Parathyroid adenoma (tissue), 2 donors: ENCODE measurements around the gene SERTAD2.

Source experiments
- H2AFZ ChIP-seq: fragments of 300-600 bp; sonication (generic); one replicate; pipeline ENCODE4 v1.7.0; 2017; ENCODE audit warnings: antibody characterized with exemption, mild to moderate bottlenecking
- H3K27ac ChIP-seq: fragments of 300-600 bp; sonication (generic); one replicate; pipeline ENCODE4 v1.7.0; 2017
- H3K27me3 ChIP-seq: fragments of 300-600 bp; sonication (generic); one replicate; pipeline ENCODE4 v1.7.0; 2017; ENCODE audit warnings: low read length; ENCODE audit not compliant: control insufficient read depth, insufficient read depth
- H3K36me3 ChIP-seq: fragments of 300-600 bp; sonication (generic); one replicate; pipeline ENCODE4 v1.7.0; 2017; ENCODE audit warnings: low read length; ENCODE audit not compliant: control insufficient read depth, insufficient read depth
- H3K4me1 ChIP-seq: fragments of 300-600 bp; sonication (generic); one replicate; pipeline ENCODE4 v1.7.0; 2017; ENCODE audit warnings: control low read depth
- H3K4me2 ChIP-seq: fragments of 300-600 bp; sonication (generic); one replicate; pipeline ENCODE4 v1.7.0; 2017; ENCODE audit warnings: low read length
- H3K4me3 ChIP-seq: fragments of 300-600 bp; sonication (generic); one replicate; pipeline ENCODE4 v1.7.0; 2017; ENCODE audit warnings: low read depth, low read length
- H3K79me2 ChIP-seq: fragments of 300-600 bp; sonication (generic); one replicate; pipeline ENCODE4 v1.7.0; 2017; ENCODE audit warnings: control low read depth
- H3K9ac ChIP-seq: fragments of 300-600 bp; sonication (generic); one replicate; pipeline ENCODE4 v1.7.0; 2017; ENCODE audit warnings: mild to moderate bottlenecking
- H3K9me3 ChIP-seq: fragments of 300-600 bp; sonication (generic); one replicate; pipeline ENCODE4 v1.7.0; 2017; ENCODE audit warnings: low read length; ENCODE audit not compliant: control insufficient read depth
- CTCF ChIP-seq: fragments of 300-600 bp; sonication (generic); IDR thresholded peaks from one replicate; pipeline ENCODE4 v1.7.0; 2017; ENCODE audit warnings: antibody characterized with exemption, mild to moderate bottlenecking
- donor health status: primary hyperparathyroidism.

The SERTAD2 gene

GRCh38 chr2:64637000-64637635 lies 16.6 kb downstream of the SERTAD2 start:
- Histone ChIP-seq H2AFZ (no peak overlapping the region), H3K36me3 (no peaks in the 10 kb centered on the region), H3K27me3 (no peaks in the 10 kb centered on the region), H3K4me1 (peaks cover 16% of the 10 kb centered on the region), H3K27ac (no peak overlapping the region), H3K79me2 (peaks cover 34% of the 10 kb centered on the region), H3K4me3 (no peak overlapping the region), H3K9ac (no peak overlapping the region), H3K9me3 (no peaks in the 10 kb centered on the region), H3K4me2 (no peak overlapping the region)
- no peak for TF ChIP-seq CTCF

- Histone ChIP-seq H3K4me3 (no peak overlapping the region), H3K79me2 (peaks cover 25% of the 10 kb centered on the region), H3K27me3 (no peaks in the 10 kb centered on the region), H3K9me3 (no peaks in the 10 kb centered on the region), H3K36me3 (no peaks in the 10 kb centered on the region), H3K4me2 (no peak overlapping the region), H3K4me1 (peaks cover 16% of the 10 kb centered on the region), H3K27ac (no peak overlapping the region), H3K9ac (no peak overlapping the region), H2AFZ (no peak overlapping the region)
- no peak for TF ChIP-seq CTCF
These were observed 17.5 kb downstream of the SERTAD2 start for GRCh38 chr2:64635976-64636911.

- no peak overlapping the region for H3K4me3 ChIP-seq
- no peak overlapping the region for H3K4me2 ChIP-seq
- H2AFZ ChIP-seq: no peak overlapping the region
- H3K4me1 ChIP-seq: peaks cover 8% of the 10 kb centered on the region
- no peak overlapping the region for H3K27ac ChIP-seq
- peaks cover 13% of the 10 kb centered on the region for H3K79me2 ChIP-seq
- no peaks in the 10 kb centered on the region for H3K36me3 ChIP-seq
- no peaks in the 10 kb centered on the region for H3K27me3 ChIP-seq
- no peaks in the 10 kb centered on the region for H3K9me3 ChIP-seq
- no peak for TF ChIP-seq CTCF
- no peak overlapping the region for H3K9ac ChIP-seq
These were observed 19.1 kb downstream of the SERTAD2 start for GRCh38 chr2:64634345-64635267.

DNA sequence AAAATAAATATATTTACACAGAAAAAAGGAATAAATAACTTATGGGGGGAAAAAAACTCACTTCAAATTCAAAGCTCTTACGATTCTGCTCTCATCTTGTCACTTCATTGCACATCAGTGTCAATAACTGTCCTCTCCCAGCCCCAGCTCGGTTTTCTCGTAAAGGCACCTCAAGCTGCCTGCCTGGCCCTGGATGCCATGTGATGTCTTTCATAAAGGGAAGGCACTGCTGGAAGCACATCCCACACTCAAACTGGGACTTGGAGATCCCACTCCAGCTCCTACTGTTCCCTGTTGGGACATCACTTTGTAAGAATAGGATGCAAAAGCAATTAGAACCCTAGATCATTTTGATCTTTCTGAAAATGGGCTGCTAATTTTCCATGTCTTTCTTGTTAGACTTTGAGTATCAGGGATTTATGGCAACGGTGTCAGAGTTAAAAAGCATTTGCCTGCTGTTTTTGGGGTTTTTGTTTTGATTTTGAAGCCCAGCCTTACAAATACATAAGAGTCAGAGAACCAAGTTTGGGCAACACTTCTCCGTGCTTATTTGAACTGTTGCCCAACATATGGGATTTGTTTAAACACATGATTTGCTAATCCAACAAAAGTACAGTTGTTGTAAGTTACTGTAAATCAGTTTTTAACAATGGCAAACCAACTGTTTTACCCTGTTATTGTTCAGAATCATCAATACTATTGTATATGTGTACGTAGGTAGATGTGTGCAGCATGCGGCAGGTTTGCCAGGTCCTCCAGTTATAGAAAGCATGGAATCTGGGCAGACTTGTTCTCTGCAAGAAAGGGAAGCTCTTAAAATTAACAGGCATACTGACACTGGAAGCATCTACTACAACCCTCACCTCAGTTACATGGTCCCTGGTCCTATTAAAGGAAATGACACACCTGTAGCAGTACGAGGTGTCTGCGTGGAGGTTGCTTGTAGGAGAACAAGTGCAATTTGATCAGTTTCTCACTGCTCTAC lies 20.6 kb downstream of the SERTAD2 start:
- Histone ChIP-seq H3K27ac (no peak overlapping the region), H3K27me3 (no peaks in the 10 kb centered on the region), H3K79me2 (peaks cover 10% of the 10 kb centered on the region), H3K9ac (no peak overlapping the region), H3K36me3 (no peaks in the 10 kb centered on the region), H3K9me3 (no peaks in the 10 kb centered on the region), H2AFZ (no peak overlapping the region), H3K4me2 (no peak overlapping the region), H3K4me3 (no peak overlapping the region), H3K4me1 (peaks cover 1% of the 10 kb centered on the region)
- no peak for TF ChIP-seq CTCF
